Astrocyte (in vitro differentiated cells and primary cell): ENCODE measurements around the gene TRAK2. TPM values are rescaled to one million over a fixed set of nuclear protein-coding genes. Genes with fewer than 3 reads are reported as not detected.

Experiments
- DNase-seq: peaks from one replicate; pipeline ENCODE4 v3.0.0-alpha.2; 2010; ENCODE audit warnings: low read depth
- FAIRE-seq: peaks from 2 replicates; lab custom pipeline; 2011; peaks lifted over from hg19 to GRCh38; lab: Jason Lieb, UNC
- H2AFZ ChIP-seq: 2 replicates; pipeline ENCODE4 v1.6.0; 2012; ENCODE audit warnings: low read depth, low read length, inconsistent platforms
- H3K27ac ChIP-seq: 2 replicates; pipeline ENCODE4 v1.5.1; 2011; ENCODE audit warnings: low read depth, low read length, inconsistent platforms
- H3K27me3 ChIP-seq: 2 replicates; pipeline ENCODE4 v1.6.0; 2011; ENCODE audit warnings: low read length, inconsistent platforms; ENCODE audit not compliant: insufficient read depth
- H3K36me3 ChIP-seq: 2 replicates; pipeline ENCODE4 v1.5.1; 2011; ENCODE audit warnings: low read length, inconsistent platforms; ENCODE audit not compliant: insufficient read depth
- H3K4me1 ChIP-seq: 2 replicates; pipeline ENCODE4 v1.5.1; 2011; ENCODE audit warnings: low read length, inconsistent platforms; ENCODE audit not compliant: insufficient read depth
- H3K4me2 ChIP-seq: 2 replicates; pipeline ENCODE4 v1.6.0; 2012; ENCODE audit warnings: low read length, inconsistent platforms
- H3K4me3 ChIP-seq: 2 replicates; pipeline ENCODE4 v1.5.1; 2011; ENCODE audit warnings: low read depth, mild to moderate bottlenecking, low read length, inconsistent platforms; ENCODE audit not compliant: insufficient read depth
- H3K79me2 ChIP-seq: 2 replicates; pipeline ENCODE4 v1.6.0; 2012; ENCODE audit warnings: mild to moderate bottlenecking, low read length, inconsistent platforms; ENCODE audit not compliant: insufficient read depth
- H3K9ac ChIP-seq: 2 replicates; pipeline ENCODE4 v1.6.0; 2012; ENCODE audit warnings: mild to moderate bottlenecking, low read length, inconsistent platforms
- H3K9me3 ChIP-seq: 2 replicates; pipeline ENCODE4 v1.5.1; 2012; ENCODE audit warnings: low read depth, mild to moderate bottlenecking, low read length, inconsistent platforms; ENCODE audit not compliant: insufficient read depth
- H4K20me1 ChIP-seq: 2 replicates; pipeline ENCODE4 v1.6.0; 2012; ENCODE audit warnings: low read length, inconsistent platforms; ENCODE audit not compliant: insufficient read depth
- H3K27ac Mint-ChIP-seq: one replicate; pipeline ENCODE4 v1.8.0; 2021; ENCODE audit warnings: mild to moderate bottlenecking, mixed read lengths; ENCODE audit not compliant: unreplicated experiment
- H3K27me3 Mint-ChIP-seq: one replicate; pipeline ENCODE4 v1.8.0; 2021; ENCODE audit warnings: low read depth, mixed read lengths; ENCODE audit not compliant: unreplicated experiment
- H3K36me3 Mint-ChIP-seq: one replicate; pipeline ENCODE4 v1.8.0; 2021; ENCODE audit warnings: low read depth, mixed read lengths; ENCODE audit not compliant: unreplicated experiment
- H3K4me1 Mint-ChIP-seq: one replicate; pipeline ENCODE4 v1.8.0; 2021; ENCODE audit warnings: low read depth, mixed read lengths; ENCODE audit not compliant: unreplicated experiment
- H3K4me3 Mint-ChIP-seq: one replicate; pipeline ENCODE4 v1.8.0; 2021; ENCODE audit warnings: mild to moderate bottlenecking, moderate library complexity, mixed read lengths; ENCODE audit not compliant: unreplicated experiment
- H3K9me3 Mint-ChIP-seq: one replicate; pipeline ENCODE4 v1.8.0; 2021; ENCODE audit warnings: mild to moderate bottlenecking, mixed read lengths; ENCODE audit not compliant: unreplicated experiment
- CTCF ChIP-seq: IDR thresholded peaks from 2 replicates; pipeline ENCODE4 v1.5.1; 2011; ENCODE audit warnings: low read depth, mild to moderate bottlenecking, inconsistent platforms, low read length, moderate library complexity; ENCODE audit not compliant: insufficient read depth
- EZH2 ChIP-seq: IDR thresholded peaks from 2 replicates; pipeline ENCODE4 v1.6.1; 2012; ENCODE audit warnings: mild to moderate bottlenecking, low read length, inconsistent platforms; ENCODE audit not compliant: insufficient read depth
- total RNA-seq: library from RNA; stranded (reverse); gene quantifications from 2 replicates; pipeline ENCODE4 v1.2.1, GENCODE V29; 2021

Gene TRAK2
- total RNA-seq, 1 donor from 2014 or later: 39.1 TPM

- Histone ChIP-seq H3K4me3 (no peak overlapping the region), H3K9me3 (no peaks in the 10 kb centered on the region), H3K27ac (no peak overlapping the region), H3K27me3 (no peaks in the 10 kb centered on the region), H4K20me1 (no peaks in the 10 kb centered on the region), H3K36me3 (peaks cover 3% of the 10 kb centered on the region), H3K79me2 (no peaks in the 10 kb centered on the region), H3K9ac (no peak overlapping the region), H3K4me2 (no peak overlapping the region), H3K4me1 (no peaks in the 10 kb centered on the region), H2AFZ (no peak overlapping the region)
- FAIRE-seq (no peak), DNase-seq (no peak)
- H3K27ac Mint-ChIP-seq: no peak overlapping the region
- no peak overlapping the region for H3K4me3 Mint-ChIP-seq
- peaks cover 41% of the 10 kb centered on the region for H3K36me3 Mint-ChIP-seq
- H3K27me3 Mint-ChIP-seq: peaks cover 3% of the 10 kb centered on the region
- TF ChIP-seq EZH2: no peak
- TF ChIP-seq CTCF: no peak
- no peaks in the 10 kb centered on the region for H3K4me1 Mint-ChIP-seq
- H3K9me3 Mint-ChIP-seq: peaks cover 5% of the 10 kb centered on the region
Observed at GRCh38 chr2:201344663-201345366, 106.4 kb downstream of the TRAK2 start.

GRCh38 chr2:201343559-201343958, 107.7 kb downstream of the TRAK2 start:
- H3K27me3 Mint-ChIP-seq: peaks cover 3% of the 10 kb centered on the region
- H3K4me3 Mint-ChIP-seq: no peak overlapping the region
- peaks cover 40% of the 10 kb centered on the region for H3K36me3 Mint-ChIP-seq
- no peak overlapping the region for H3K9ac ChIP-seq
- H3K4me1 Mint-ChIP-seq: no peaks in the 10 kb centered on the region
- peaks cover 12% of the 10 kb centered on the region for H3K9me3 Mint-ChIP-seq
- no peak overlapping the region for H3K4me3 ChIP-seq
- TF ChIP-seq EZH2 (no peak), CTCF (no peak)
- no peaks in the 10 kb centered on the region for H3K27me3 ChIP-seq
- H3K36me3 ChIP-seq: peaks cover 3% of the 10 kb centered on the region
- H3K79me2 ChIP-seq: no peaks in the 10 kb centered on the region
- no peak overlapping the region for H3K27ac ChIP-seq
- H3K4me1 ChIP-seq: no peaks in the 10 kb centered on the region
- H2AFZ ChIP-seq: no peak overlapping the region
- no peak overlapping the region for H3K4me2 ChIP-seq
- FAIRE-seq (no peak), DNase-seq (no peak)
- no peaks in the 10 kb centered on the region for H4K20me1 ChIP-seq
- no peak overlapping the region for H3K27ac Mint-ChIP-seq
- no peaks in the 10 kb centered on the region for H3K9me3 ChIP-seq

- no peaks in the 10 kb centered on the region for H3K79me2 ChIP-seq
- no peak overlapping the region for H2AFZ ChIP-seq
- H3K9ac ChIP-seq: no peak overlapping the region
- no peak overlapping the region for H3K4me2 ChIP-seq
- no peak overlapping the region for H3K27ac ChIP-seq
- H3K9me3 Mint-ChIP-seq: peaks cover 12% of the 10 kb centered on the region
- H3K36me3 ChIP-seq: peaks cover 3% of the 10 kb centered on the region
- no peaks in the 10 kb centered on the region for H3K9me3 ChIP-seq
- peaks cover 3% of the 10 kb centered on the region for H3K27me3 Mint-ChIP-seq
- TF ChIP-seq EZH2: no peak
- TF ChIP-seq CTCF: no peak
- DNase-seq (no peak), FAIRE-seq (no peak)
- H4K20me1 ChIP-seq: no peaks in the 10 kb centered on the region
- no peak overlapping the region for H3K4me3 Mint-ChIP-seq
- no peaks in the 10 kb centered on the region for H3K4me1 Mint-ChIP-seq
- H3K27ac Mint-ChIP-seq: no peak overlapping the region
- H3K4me3 ChIP-seq: no peak overlapping the region
- peaks cover 42% of the 10 kb centered on the region for H3K36me3 Mint-ChIP-seq
- H3K4me1 ChIP-seq: no peaks in the 10 kb centered on the region
- H3K27me3 ChIP-seq: no peaks in the 10 kb centered on the region
Observed at GRCh38 chr2:201342923-201343322, 108.3 kb downstream of the TRAK2 start.
